Hepatic stellate cell (primary cell): ENCODE results near the gene LMNTD1.
"Not testable (repeated sequence)": the region's sequence is repeated elsewhere in the genome, so short reads cannot be mapped to it uniquely, and the experiment has no call there.

Experiments
- DNase-seq: peaks from one replicate; pipeline ENCODE4 v3.0.0; 2011; ENCODE audit warnings: low spot score

Gene LMNTD1

DNA sequence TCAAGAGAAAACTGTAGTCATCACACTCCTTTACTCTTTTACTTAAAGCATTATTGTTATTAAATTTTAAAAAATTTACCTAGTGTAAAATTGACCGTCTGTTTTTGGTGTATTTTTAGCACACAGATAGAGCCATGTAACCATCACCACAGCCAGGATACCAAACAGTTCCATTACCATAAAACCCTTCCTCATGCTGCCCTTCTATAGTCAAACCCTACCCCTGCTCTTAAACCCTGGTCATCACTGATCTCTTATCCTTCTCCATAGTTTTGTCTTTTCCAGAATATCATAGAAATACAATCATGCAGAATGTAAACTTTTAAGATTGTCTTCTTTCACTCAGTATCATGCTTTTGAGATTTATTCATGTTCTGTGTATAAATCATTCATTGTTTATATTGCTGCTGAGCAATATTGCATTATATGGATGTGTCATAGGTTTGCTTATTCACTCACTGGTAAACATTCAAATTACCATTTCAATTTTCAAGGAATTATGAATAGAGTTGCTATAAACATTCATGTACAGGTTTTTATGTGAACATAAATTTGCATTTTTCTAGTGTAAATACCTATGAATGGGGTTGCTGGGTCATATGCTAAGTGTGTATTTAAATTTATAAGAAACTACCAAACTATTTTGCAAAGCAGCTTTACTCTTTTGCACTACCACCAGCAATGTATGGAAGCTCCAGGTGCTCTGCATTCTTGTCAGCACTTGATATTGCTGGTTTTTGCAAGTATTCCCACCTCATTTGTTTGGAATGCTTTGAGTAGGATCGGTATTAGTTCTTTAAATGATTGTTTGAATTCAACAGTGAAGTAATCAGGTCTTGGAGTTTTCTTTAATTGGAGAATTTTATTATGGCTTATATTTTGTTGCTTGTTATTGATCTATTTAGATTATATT, 125.5 kb downstream of the LMNTD1 start:
- DNase-seq, result no peak

DNA sequence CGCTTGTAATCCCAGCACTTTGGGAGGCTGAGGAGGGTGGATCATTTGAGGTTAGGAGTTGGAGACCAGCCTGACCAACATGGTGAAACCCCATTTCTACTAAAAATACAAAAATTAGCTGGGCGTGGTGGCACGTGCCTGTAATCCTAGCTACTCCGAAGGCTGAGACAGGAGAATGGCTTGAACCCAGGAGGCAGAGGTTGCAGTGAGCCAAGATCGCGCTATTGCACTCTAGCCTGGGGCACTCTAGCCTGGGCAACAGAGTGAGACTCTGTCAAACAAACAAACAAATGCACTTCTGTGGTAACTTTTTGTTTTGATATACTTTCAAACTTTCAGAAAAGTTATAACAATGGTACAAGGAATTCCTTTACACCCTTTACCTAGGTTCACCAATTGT, 126.3 kb downstream of the LMNTD1 start:
- not testable (repeated sequence) for DNase-seq
